Measurements from ENCODE around the gene LRTM2. TPM values are rescaled to one million over a fixed set of nuclear protein-coding genes. Genes with fewer than 3 reads are reported as not detected.

The LRTM2 gene
- total RNA-seq, 1 donor = not detected

DNA sequence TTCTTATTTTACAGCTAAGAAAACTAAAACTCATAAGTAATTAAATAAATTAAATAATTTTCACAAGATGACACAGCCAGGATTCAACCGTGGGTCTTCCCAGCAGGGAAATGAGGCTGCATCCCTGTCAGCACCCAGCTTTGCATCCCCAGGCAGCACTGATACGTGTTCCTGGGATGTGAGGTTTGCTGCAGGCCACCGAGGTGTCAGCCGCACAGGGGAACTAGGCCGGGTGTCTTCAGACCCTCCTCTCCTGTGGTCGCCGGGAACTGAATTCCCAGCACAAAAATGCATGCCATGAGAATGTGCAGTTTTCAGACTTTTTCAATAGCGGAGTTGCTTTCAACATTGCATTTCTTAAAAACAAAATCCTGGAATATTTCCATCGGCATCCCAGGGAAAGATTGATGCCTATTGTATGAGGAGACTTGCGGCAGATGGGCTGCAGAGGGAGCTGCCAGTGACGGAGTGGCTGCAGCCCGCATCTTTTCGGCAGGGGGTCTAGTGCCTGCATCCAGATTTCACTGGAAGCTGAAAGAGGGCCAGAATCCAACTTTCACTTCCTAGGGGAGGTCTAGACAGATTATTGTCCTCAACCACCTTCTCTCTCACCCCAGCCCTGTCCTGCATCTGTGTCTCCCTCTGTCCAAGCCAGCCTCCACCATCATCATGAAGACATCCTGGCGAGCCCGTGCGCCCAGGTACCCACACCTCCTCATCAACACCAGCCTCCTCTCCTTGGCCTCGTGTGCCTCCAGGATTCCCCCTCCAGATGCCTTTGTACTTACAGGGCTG, 12.6 kb downstream of the LRTM2 start:
- TF ChIP-seq CTCF (IDR thresholded peaks at IDR 0.05; ENCODE audit: insufficient read depth, low read length) = no peak
- H3K4me3 ChIP-seq (ENCODE audit: low read depth, low read length) = no peak overlapping the region
- DNase-seq (ENCODE audit: low read depth) = no peak

DNA sequence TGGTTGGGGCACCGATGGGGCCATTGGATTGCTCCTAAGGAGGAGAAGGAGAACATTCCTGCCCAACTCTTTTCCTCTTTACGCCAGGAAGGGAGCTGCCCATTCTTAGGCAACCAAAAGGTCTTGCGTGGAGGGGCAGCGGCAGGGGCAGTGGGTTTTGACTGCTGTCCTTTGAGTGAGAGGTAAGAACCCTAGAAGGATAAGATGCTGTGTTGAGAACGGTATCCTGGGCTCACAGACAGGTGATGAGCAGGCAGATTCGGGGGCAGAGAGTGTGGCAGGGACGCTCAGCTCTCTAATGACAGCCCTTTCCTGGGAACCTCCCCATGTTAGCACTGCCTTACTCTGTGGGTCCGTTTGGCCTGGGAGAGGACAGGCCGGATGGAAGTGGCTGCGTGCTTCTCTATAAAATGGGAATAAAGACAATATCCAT, 13.2 kb downstream of the LRTM2 start:
- DNase-seq (ENCODE audit: low read depth) = no peak
- no peak overlapping the region for H3K4me3 ChIP-seq (ENCODE audit: low read depth, low read length)
- no peak for TF ChIP-seq CTCF (IDR thresholded peaks at IDR 0.05; ENCODE audit: insufficient read depth, low read length)

DNA sequence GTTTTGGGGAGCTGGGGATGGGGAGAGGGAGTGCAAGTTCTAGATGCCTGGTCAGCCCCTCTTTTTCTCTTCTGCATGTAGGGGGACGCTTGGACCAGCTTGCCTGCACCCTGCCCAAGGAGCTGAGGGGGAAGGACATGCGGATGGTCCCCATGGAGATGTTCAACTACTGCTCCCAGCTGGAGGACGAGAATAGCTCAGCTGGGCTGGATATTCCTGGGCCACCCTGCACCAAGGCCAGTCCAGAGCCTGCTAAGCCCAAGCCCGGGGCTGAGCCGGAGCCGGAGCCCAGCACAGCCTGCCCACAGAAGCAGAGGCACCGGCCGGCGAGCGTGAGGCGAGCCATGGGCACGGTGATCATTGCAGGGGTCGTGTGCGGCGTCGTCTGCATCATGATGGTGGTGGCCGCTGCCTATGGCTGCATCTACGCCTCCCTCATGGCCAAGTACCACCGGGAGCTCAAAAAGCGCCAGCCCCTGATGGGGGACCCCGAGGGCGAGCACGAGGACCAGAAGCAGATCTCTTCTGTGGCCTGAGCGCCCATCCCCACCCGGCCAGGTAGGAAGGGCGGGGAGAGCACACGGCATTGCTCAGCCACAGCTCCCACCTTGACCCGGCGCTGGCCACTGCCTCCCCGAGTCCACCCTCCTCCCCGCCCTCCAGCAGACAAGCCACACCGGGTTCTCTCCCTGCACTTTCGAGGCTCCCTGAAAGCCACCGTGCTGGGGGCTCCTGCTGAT, 14.0 kb downstream of the LRTM2 start:
- no peak overlapping the region for H3K4me3 ChIP-seq (ENCODE audit: low read depth, low read length)
- no peak for TF ChIP-seq CTCF (IDR thresholded peaks at IDR 0.05; ENCODE audit: insufficient read depth, low read length)
- no peak for DNase-seq (ENCODE audit: low read depth)

- H3K4me3 ChIP-seq (ENCODE audit: low read depth, low read length) = no peak overlapping the region
- TF ChIP-seq CTCF (IDR thresholded peaks at IDR 0.05; ENCODE audit: insufficient read depth, low read length) = no peak
- no peak for DNase-seq (ENCODE audit: low read depth)
Observed at GRCh38 chr12:1835211-1836131, 15.1 kb downstream of the LRTM2 start.

GRCh38 chr12:1836241-1836803, 16.0 kb downstream of the LRTM2 start:
- DNase-seq (ENCODE audit: low read depth) = no peak
- H3K4me3 ChIP-seq (ENCODE audit: low read depth, low read length) = no peak overlapping the region
- TF ChIP-seq CTCF (IDR thresholded peaks at IDR 0.05; ENCODE audit: insufficient read depth, low read length) = no peak

DNA sequence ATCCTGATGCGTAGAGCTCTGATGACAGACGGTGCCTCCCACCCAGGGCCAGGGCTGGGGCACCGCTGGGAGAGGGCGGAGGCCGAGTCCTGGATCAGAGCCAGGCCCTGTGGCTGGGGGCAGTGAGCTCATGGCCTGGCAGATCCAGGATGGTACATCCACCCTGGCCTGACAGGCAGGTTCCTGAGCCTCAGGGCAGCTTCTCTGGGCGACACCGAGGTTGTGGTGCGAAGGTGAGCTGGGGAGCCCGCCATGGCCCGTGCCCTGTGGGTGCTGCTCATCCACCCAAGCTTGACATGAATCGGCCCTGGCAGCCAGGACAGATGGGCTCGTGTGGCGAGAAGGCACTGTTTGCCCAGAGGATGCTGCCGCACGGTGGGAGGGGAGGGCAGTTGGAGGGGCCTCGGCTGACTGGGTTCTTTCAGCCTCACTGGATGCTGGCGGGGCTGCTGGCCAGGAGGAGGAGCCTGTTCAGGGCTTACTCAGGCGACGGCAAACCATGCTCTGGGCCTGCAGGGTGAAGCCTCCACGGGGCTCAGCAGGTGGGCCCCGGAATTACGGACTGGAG, 16.6 kb downstream of the LRTM2 start:
- DNase-seq (ENCODE audit: low read depth) = no peak
- no peak for TF ChIP-seq CTCF (IDR thresholded peaks at IDR 0.05; ENCODE audit: insufficient read depth, low read length)
- no peak overlapping the region for H3K4me3 ChIP-seq (ENCODE audit: low read depth, low read length)
